HG03432 (cell line): ENCODE results near the gene APMAP.

Experiments
- ATAC-seq: cut with Tn5 transposase; IDR thresholded peaks from one replicate; pipeline ENCODE4 v1.9.1; 2021; ENCODE audit warnings: mild to moderate bottlenecking, moderate library complexity; ENCODE audit not compliant: unreplicated experiment

The APMAP gene

GRCh38 chr20:24990810-24991252 lies 1.7 kb downstream of the APMAP start:
- no peak for ATAC-seq

GRCh38 chr20:24989162-24989561 lies 3.4 kb downstream of the APMAP start:
- ATAC-seq = no peak

GRCh38 chr20:24987873-24988835 lies 4.4 kb downstream of the APMAP start:
- ATAC-seq = no peak

GRCh38 chr20:24987244-24987643 lies 5.3 kb downstream of the APMAP start:
- no peak for ATAC-seq

GRCh38 chr20:24986436-24987015 lies 6.0 kb downstream of the APMAP start:
- no peak for ATAC-seq

GRCh38 chr20:24985802-24986201 lies 6.7 kb downstream of the APMAP start:
- no peak for ATAC-seq

- no peak for ATAC-seq
Measured at GRCh38 chr20:24984961-24985640, 7.5 kb downstream of the APMAP start.

- no peak for ATAC-seq
Measured at GRCh38 chr20:24983896-24984295, 8.7 kb downstream of the APMAP start.

GRCh38 chr20:24981790-24982189 lies 10.8 kb downstream of the APMAP start:
- no peak for ATAC-seq

- no peak for ATAC-seq
Measured at GRCh38 chr20:24981282-24981681, 11.3 kb downstream of the APMAP start.

- no peak for ATAC-seq
Measured at GRCh38 chr20:24980291-24981053, 12.1 kb downstream of the APMAP start.

GRCh38 chr20:24979036-24979960 lies 13.3 kb downstream of the APMAP start:
- no peak for ATAC-seq

GRCh38 chr20:24978513-24978912 lies 14.0 kb downstream of the APMAP start:
- no peak for ATAC-seq

GRCh38 chr20:24977797-24978196 lies 14.8 kb downstream of the APMAP start:
- no peak for ATAC-seq

GRCh38 chr20:24977336-24977735 lies 15.2 kb downstream of the APMAP start:
- no peak for ATAC-seq

- no peak for ATAC-seq
Measured at GRCh38 chr20:24972341-24972740, 20.2 kb downstream of the APMAP start.

GRCh38 chr20:24971376-24972101 lies 21.0 kb downstream of the APMAP start:
- ATAC-seq = no peak

- ATAC-seq = no peak
Measured at GRCh38 chr20:24970754-24971153, 21.8 kb downstream of the APMAP start.

GRCh38 chr20:24970030-24970553 lies 22.5 kb downstream of the APMAP start:
- ATAC-seq = no peak
